ENCODE data around the gene SMTN.
A peak's percentile ranks its signal among the peaks of the same experiment; 100 is the strongest.

Gene SMTN

GRCh38 chr22:31127181-31127772 is 46.2 kb downstream of the SMTN start:
- no peak for DNase-seq (ENCODE audit: low read depth)

GRCh38 chr22:31128156-31128555 is 47.0 kb downstream of the SMTN start:
- no peak for DNase-seq (ENCODE audit: low read depth)

- no peak for DNase-seq (ENCODE audit: low read depth)
Measured at GRCh38 chr22:31130873-31131272, 49.8 kb downstream of the SMTN start.

- no peak for DNase-seq (ENCODE audit: low read depth)
Measured at GRCh38 chr22:31133911-31134310, 52.8 kb downstream of the SMTN start.

- no peak for DNase-seq (ENCODE audit: low read depth)
Measured at GRCh38 chr22:31134688-31135087, 53.6 kb downstream of the SMTN start.

- DNase-seq (ENCODE audit: low read depth), result no peak
Measured at GRCh38 chr22:31135706-31136105, 54.6 kb downstream of the SMTN start.

GRCh38 chr22:31136155-31136554 is 55.0 kb downstream of the SMTN start:
- DNase-seq (ENCODE audit: low read depth), result no peak

GRCh38 chr22:31136711-31137110 is 55.6 kb downstream of the SMTN start:
- DNase-seq (ENCODE audit: low read depth), result no peak

GRCh38 chr22:31137721-31138120 is 56.6 kb downstream of the SMTN start:
- DNase-seq (ENCODE audit: low read depth), result no peak

GRCh38 chr22:31138126-31138525 is 57.0 kb downstream of the SMTN start:
- DNase-seq (ENCODE audit: low read depth), result no peak

- no peak for DNase-seq (ENCODE audit: low read depth)
Measured at GRCh38 chr22:31139066-31139465, 57.9 kb downstream of the SMTN start.

GRCh38 chr22:31139866-31140716 is 59.0 kb downstream of the SMTN start, which contains the start of gene PLA2G3:
Gene PLA2G3, minus strand, starts transcription at chr22:31140508. Its CDS starts 154 bp downstream, at chr22:31140354.
- DNase-seq (ENCODE audit: low read depth), result no peak

GRCh38 chr22:31140746-31141145 is 59.6 kb downstream of the SMTN start:
- DNase-seq (ENCODE audit: low read depth), result no peak

GRCh38 chr22:31141551-31141950 is 60.4 kb downstream of the SMTN start:
- DNase-seq (ENCODE audit: low read depth), result no peak

- DNase-seq (ENCODE audit: low read depth), result no peak
Measured at GRCh38 chr22:31142285-31142684, 61.2 kb downstream of the SMTN start.

GRCh38 chr22:31143038-31143437 is 61.9 kb downstream of the SMTN start:
- no peak for DNase-seq (ENCODE audit: low read depth)

GRCh38 chr22:31143537-31143936 is 62.4 kb downstream of the SMTN start:
- DNase-seq (ENCODE audit: low read depth), result no peak

- no peak for DNase-seq (ENCODE audit: low read depth)
Measured at GRCh38 chr22:31144223-31144622, 63.1 kb downstream of the SMTN start.

- DNase-seq (ENCODE audit: low read depth), result no peak
Measured at GRCh38 chr22:31148488-31148887, 67.4 kb downstream of the SMTN start.

- DNase-seq (ENCODE audit: low read depth), result peak; percentile 15
Measured at GRCh38 chr22:31148953-31149627, 68.0 kb downstream of the SMTN start.

GRCh38 chr22:31150615-31151014 is 69.5 kb downstream of the SMTN start:
- no peak for DNase-seq (ENCODE audit: low read depth)

GRCh38 chr22:31151872-31152271 is 70.8 kb downstream of the SMTN start:
- no peak for DNase-seq (ENCODE audit: low read depth)

- DNase-seq (ENCODE audit: low read depth), result no peak
Measured at GRCh38 chr22:31153357-31153756, 72.2 kb downstream of the SMTN start.
